ENCODE results near the gene MOGAT3.
A peak's percentile ranks its signal among the peaks of the same experiment; 100 is the strongest.

DNA sequence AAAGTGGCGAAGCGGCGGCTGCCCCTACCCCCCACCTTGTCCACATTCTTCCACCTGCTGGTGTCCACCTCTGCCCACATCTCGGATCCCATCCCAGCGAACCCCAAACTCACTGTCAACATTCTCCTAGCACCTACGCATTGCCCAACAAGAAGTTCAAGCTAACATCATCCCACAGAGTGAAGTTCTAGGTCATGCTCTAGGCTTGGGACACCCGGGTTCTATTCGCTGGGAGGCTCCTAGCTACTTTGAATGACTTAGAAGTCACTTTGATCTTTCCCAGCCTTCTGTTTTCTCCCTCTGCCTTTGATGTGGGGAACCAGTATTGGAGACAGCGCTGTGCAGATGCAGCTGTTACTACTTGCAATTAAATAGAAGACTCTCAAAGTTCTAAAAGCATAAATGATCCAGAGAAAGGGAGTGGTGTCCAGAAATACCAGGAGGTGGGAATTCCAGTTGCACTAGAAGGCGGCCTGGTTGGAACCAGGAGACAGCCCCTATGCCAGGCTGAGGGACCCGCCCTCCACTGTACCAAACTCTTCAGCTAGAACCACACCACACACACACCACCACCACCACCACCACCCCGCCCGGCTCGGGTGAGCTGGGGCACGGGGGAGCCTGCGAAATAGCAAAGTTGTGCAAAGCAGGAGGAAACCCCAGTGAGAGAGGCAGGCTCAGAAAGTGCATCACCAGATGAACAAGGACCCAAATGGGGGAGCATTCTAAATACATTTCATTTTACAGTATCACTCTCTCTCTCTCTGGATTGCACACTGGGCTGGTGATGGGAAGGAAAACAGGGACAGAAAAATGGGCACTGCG lies 30.0 kb downstream of the MOGAT3 start:
- TF ChIP-seq, protein P1, sequence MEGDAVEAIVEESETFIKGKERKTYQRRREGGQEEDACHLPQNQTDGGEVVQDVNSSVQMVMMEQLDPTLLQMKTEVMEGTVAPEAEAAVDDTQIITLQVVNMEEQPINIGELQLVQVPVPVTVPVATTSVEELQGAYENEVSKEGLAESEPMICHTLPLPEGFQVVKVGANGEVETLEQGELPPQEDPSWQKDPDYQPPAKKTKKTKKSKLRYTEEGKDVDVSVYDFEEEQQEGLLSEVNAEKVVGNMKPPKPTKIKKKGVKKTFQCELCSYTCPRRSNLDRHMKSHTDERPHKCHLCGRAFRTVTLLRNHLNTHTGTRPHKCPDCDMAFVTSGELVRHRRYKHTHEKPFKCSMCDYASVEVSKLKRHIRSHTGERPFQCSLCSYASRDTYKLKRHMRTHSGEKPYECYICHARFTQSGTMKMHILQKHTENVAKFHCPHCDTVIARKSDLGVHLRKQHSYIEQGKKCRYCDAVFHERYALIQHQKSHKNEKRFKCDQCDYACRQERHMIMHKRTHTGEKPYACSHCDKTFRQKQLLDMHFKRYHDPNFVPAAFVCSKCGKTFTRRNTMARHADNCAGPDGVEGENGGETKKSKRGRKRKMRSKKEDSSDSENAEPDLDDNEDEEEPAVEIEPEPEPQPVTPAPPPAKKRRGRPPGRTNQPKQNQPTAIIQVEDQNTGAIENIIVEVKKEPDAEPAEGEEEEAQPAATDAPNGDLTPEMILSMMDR (IDR thresholded peaks at IDR 0.05; ENCODE audit: low read depth, low read length, poor library complexity, severe bottlenecking), result no peak
- TF ChIP-seq EZH2phosphoT487 (IDR thresholded peaks at IDR 0.05; ENCODE audit: borderline replicate concordance, low read length), result peak; percentile 89; the same call in 1 of the 2 replicates

All from DOHH2 (cell line).